GM10248 (cell line): ENCODE results near the gene MAP4K4.

ENCODE experiments used
- CTCF ChIA-PET: fragments of 300-600 bp; sonication (Branson Sonifier 250); formaldehyde crosslinking; extraction: SDS; loops from one replicate; lab custom pipeline; 2021; ENCODE audit warnings: antibody characterized with exemption; lab: Yijun Ruan, JAX
- POLR2A ChIA-PET: fragments of 350-650 bp; sonication (Branson Sonifier 250); formaldehyde crosslinking; extraction: SDS; loops from one replicate; lab custom pipeline; 2020; ENCODE audit warnings: antibody characterized with exemption; lab: Yijun Ruan, JAX
- DNase-seq: peaks from one replicate; pipeline ENCODE4 v3.0.0; 2012; ENCODE audit errors: extremely low spot score
- CTCF ChIP-seq: IDR thresholded peaks from 2 replicates; pipeline ENCODE4 v1.5.1; 2012; ENCODE audit warnings: mild to moderate bottlenecking, low read depth; ENCODE audit errors: extremely low read depth, missing control alignments, control extremely low read depth

The MAP4K4 gene

GRCh38 chr2:101816598-101816997 is 119.1 kb downstream of the MAP4K4 start:
- ChIA-PET POLR2A (no interaction called here), CTCF (interaction anchor here (0.9 kb wide), 1 partner anchor 46 kb away, joined by 3 read pairs; no protein-coding TSS in a partner anchor)
- DNase-seq, result no peak
- TF ChIP-seq CTCF, result no peak

GRCh38 chr2:101817481-101817880 is 120.0 kb downstream of the MAP4K4 start:
- TF ChIP-seq CTCF, result no peak
- no peak for DNase-seq
- CTCF ChIA-PET, result no interaction called here
- POLR2A ChIA-PET, result no interaction called here

- no peak for DNase-seq
- ChIA-PET POLR2A (no interaction called here), CTCF (interaction anchor here (0.6 to 1.6 kb wide), 5 partner anchors 10 to 48 kb away, joined by 3 to 5 read pairs (median 4); no protein-coding TSS in a partner anchor)
- TF ChIP-seq CTCF, result no peak
Observed at GRCh38 chr2:101818531-101819451, 121.3 kb downstream of the MAP4K4 start.

- POLR2A ChIA-PET, result no interaction called here
- no peak for TF ChIP-seq CTCF
- no peak for DNase-seq
- CTCF ChIA-PET, result interaction anchor here (1.4 to 1.6 kb wide), 2 partner anchors 11 to 50 kb away, joined by 4 read pairs; no protein-coding TSS in a partner anchor
Observed at GRCh38 chr2:101820519-101820918, 123.0 kb downstream of the MAP4K4 start.

GRCh38 chr2:101821059-101821805 is 123.7 kb downstream of the MAP4K4 start:
- CTCF ChIA-PET, result interaction anchor here (0.6 to 4.8 kb wide), 9 partner anchors 8 to 403 kb away, joined by 3 to 29 read pairs (median 4); no protein-coding TSS in a partner anchor
- no peak for TF ChIP-seq CTCF
- POLR2A ChIA-PET, result no interaction called here
- DNase-seq, result no peak

GRCh38 chr2:101821828-101822458 is 124.4 kb downstream of the MAP4K4 start:
- CTCF ChIA-PET, result interaction anchor here (0.6 to 4.8 kb wide), 12 partner anchors 9 to 403 kb away, joined by 3 to 29 read pairs (median 3); no protein-coding TSS in a partner anchor
- DNase-seq, result no peak
- no peak for TF ChIP-seq CTCF
- POLR2A ChIA-PET, result no interaction called here
